K562 treated with DMSO at 1 percent for 4 hours (cell line): ENCODE measurements around the gene LHFPL4. TPM values are rescaled to one million over a fixed set of nuclear protein-coding genes. Genes with fewer than 3 reads are reported as not detected.

Source experiments
- total RNA-seq: library from RNA; unstranded; fragments of 300-600 nt; gene quantifications from 2 replicates; pipeline ENCODE4 v1.2.3, GENCODE V29; 2022; ENCODE audit not compliant: insufficient read depth

Gene LHFPL4
- total RNA-seq, result not detected in 2 replicates

DNA sequence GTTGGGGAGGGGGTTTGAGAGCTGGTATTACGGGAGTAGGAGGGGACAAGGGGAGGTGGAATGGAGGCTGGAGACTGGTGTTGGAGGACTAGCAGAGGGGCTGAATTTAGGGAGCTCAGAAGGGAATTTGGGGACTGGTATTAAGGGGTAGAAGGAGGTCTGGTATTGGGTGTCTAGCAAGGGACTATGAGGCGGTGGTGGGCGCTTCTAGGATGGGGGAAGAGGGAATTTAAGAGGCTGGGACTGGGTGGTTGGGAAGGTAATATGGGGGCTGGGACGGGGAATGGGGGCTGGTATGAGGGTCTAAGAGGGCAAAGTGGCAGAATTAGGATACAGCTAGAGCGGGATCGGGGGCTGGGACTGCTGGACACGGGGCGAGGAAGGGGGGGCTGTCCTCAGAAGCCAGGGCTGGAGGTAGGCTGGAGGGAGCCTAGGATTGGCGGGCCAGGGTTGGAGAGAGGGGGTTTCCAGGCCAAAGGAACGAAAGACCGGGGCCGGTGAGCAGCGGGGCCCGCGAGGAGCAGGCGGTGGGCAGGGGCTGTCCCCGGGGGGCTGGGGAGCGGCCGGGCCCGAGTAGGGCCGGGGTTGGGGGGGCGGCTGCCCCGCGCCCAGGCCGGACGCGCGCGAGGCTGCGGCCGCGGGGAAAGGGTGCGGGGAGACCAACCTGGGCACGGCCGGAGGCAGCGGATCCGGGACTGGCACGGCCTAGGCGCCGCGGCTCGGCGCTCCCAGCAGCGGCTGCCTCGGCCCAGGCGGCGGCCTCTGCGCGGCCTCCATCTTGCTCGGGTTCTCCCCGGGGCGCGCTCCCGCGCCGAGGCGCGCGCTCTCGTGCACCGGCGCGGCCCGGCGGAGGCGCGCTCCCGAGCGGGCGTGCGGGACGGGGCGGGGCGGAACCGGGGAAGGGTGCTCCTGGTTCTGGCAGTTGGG, at the start of gene LHFPL4:
LHFPL4 (minus strand) TSS at position 802 of the 927 bp plus-strand sequence. CDS start 1,143 bp downstream, outside the sequence.

Other genes with a start within 250 kb of the LHFPL4 start
- 35.6 and 38.5 TPM in 2 replicates for gene THUMPD3, start 190.8 kb downstream of the LHFPL4 start, total RNA-seq
- gene SETD5, start 156.2 kb downstream of the LHFPL4 start, total RNA-seq, result 75.6 and 103 TPM in 2 replicates
- gene MTMR14, start 95.7 kb upstream of the LHFPL4 start, total RNA-seq, result 63.5 and 69.5 TPM in 2 replicates
- gene CPNE9, start 150.0 kb upstream of the LHFPL4 start, total RNA-seq, result not detected in 2 replicates
- gene BRPF1, start 177.9 kb upstream of the LHFPL4 start, total RNA-seq, result 19.5 and 29.7 TPM in 2 replicates
- 20.9 and 24.2 TPM in 2 replicates for gene OGG1, start 196.1 kb upstream of the LHFPL4 start, total RNA-seq
- gene CAMK1, start 216.1 kb upstream of the LHFPL4 start, total RNA-seq, result 16.1 and 20.6 TPM in 2 replicates
- 121 and 126 TPM in 2 replicates for gene TADA3, start 238.7 kb upstream of the LHFPL4 start, total RNA-seq
- 31.4 and 43.3 TPM in 2 replicates for gene ARPC4, start 239.3 kb upstream of the LHFPL4 start, total RNA-seq